Measurements from ENCODE around the gene OR51M1. TPM values are rescaled to one million over a fixed set of nuclear protein-coding genes. Genes with fewer than 3 reads are reported as not detected.
"Not testable (repeated sequence)": the region's sequence is repeated elsewhere in the genome, so short reads cannot be mapped to it uniquely, and the experiment has no call there.

Gene OR51M1
- not detected in 2 replicates for total RNA-seq
- long read RNA-seq, result 0 reads

GRCh38 chr11:5383576-5383975 lies at the start of gene OR51M1:
OR51M1 (plus strand) TSS chr11:5383812; CDS start chr11:5389399, 5,587 bp downstream.
- no peaks in the 10 kb centered on the region for H3K4me1 Mint-ChIP-seq
- H3K27me3 Mint-ChIP-seq (ENCODE audit: low read depth), result peaks cover 5% of the 10 kb centered on the region
- H3K36me3 Mint-ChIP-seq (ENCODE audit: low read depth), result no peaks in the 10 kb centered on the region

GRCh38 chr11:5335170-5335569 lies 48.4 kb upstream of the OR51M1 start:
- H3K9me3 Mint-ChIP-seq, result no peaks in the 10 kb centered on the region
- H3K4me1 Mint-ChIP-seq, result no peaks in the 10 kb centered on the region
- no peak for DNase-seq (ENCODE audit: low read depth, low spot score)
- H3K27ac Mint-ChIP-seq (ENCODE audit: unreplicated experiment), result no peak overlapping the region
- no peaks in the 10 kb centered on the region for H3K27me3 Mint-ChIP-seq (ENCODE audit: low read depth)
- no peak for TF ChIP-seq CTCF (conservative IDR thresholded peaks at IDR 0.05)
- no peaks in the 10 kb centered on the region for H3K36me3 Mint-ChIP-seq (ENCODE audit: low read depth)
- H3K4me3 Mint-ChIP-seq, result no peak overlapping the region

More at GRCh38 chr11:5383576-5383975, at the start of gene OR51M1:
- Mint-ChIP-seq H3K9me3 (no peaks in the 10 kb centered on the region), H3K27ac (ENCODE audit: unreplicated experiment) (no peak within 1 kb of the TSS), H3K4me3 (no peak within 1 kb of the TSS)
- DNase-seq (ENCODE audit: low read depth, low spot score), result no peak
- no peak for TF ChIP-seq CTCF (conservative IDR thresholded peaks at IDR 0.05)

- no peak for DNase-seq (ENCODE audit: low read depth, low spot score)
- Mint-ChIP-seq H3K27me3 (ENCODE audit: low read depth) (no peaks in the 10 kb centered on the region), H3K9me3 (no peaks in the 10 kb centered on the region), H3K4me1 (no peaks in the 10 kb centered on the region), H3K4me3 (no peak overlapping the region), H3K27ac (ENCODE audit: unreplicated experiment) (no peak overlapping the region), H3K36me3 (ENCODE audit: low read depth) (no peaks in the 10 kb centered on the region)
- no peak for TF ChIP-seq CTCF (conservative IDR thresholded peaks at IDR 0.05)
Measured at GRCh38 chr11:5336331-5336730, 47.3 kb upstream of the OR51M1 start.

- not testable (repeated sequence) for H3K4me3 Mint-ChIP-seq; H3K27ac Mint-ChIP-seq (ENCODE audit: unreplicated experiment); H3K9me3 Mint-ChIP-seq; H3K36me3 Mint-ChIP-seq (ENCODE audit: low read depth); DNase-seq (ENCODE audit: low read depth, low spot score); H3K4me1 Mint-ChIP-seq; H3K27me3 Mint-ChIP-seq (ENCODE audit: low read depth)
Measured at GRCh38 chr11:5337253-5337652, 46.4 kb upstream of the OR51M1 start.

- no peaks in the 10 kb centered on the region for H3K36me3 Mint-ChIP-seq (ENCODE audit: low read depth)
- no peaks in the 10 kb centered on the region for H3K4me1 Mint-ChIP-seq
- no peak for TF ChIP-seq CTCF (conservative IDR thresholded peaks at IDR 0.05)
- H3K9me3 Mint-ChIP-seq, result no peaks in the 10 kb centered on the region
- no peak for DNase-seq (ENCODE audit: low read depth, low spot score)
- H3K27ac Mint-ChIP-seq (ENCODE audit: unreplicated experiment), result no peak overlapping the region
- H3K4me3 Mint-ChIP-seq, result no peak overlapping the region
- H3K27me3 Mint-ChIP-seq (ENCODE audit: low read depth), result no peaks in the 10 kb centered on the region
Measured at GRCh38 chr11:5339771-5340322, 43.8 kb upstream of the OR51M1 start.

- no peak for DNase-seq (ENCODE audit: low read depth, low spot score)
- Mint-ChIP-seq H3K4me3 (no peak within 1 kb of the TSS), H3K36me3 (ENCODE audit: low read depth) (no peaks in the 10 kb centered on the region), H3K27ac (ENCODE audit: unreplicated experiment) (no peak within 1 kb of the TSS), H3K4me1 (no peaks in the 10 kb centered on the region), H3K9me3 (no peaks in the 10 kb centered on the region), H3K27me3 (ENCODE audit: low read depth) (peaks cover 26% of the 10 kb centered on the region)
- TF ChIP-seq CTCF (conservative IDR thresholded peaks at IDR 0.05), result no peak
Measured at GRCh38 chr11:5343474-5344335, 39.9 kb upstream of the OR51M1 start, which contains the start of gene OR51B5. OR51B5 (minus strand) TSS chr11:5343524; CDS start chr11:5343524, 0 bp downstream.

Data from neural crest cell (in vitro differentiated cells).